Adrenal gland (tissue), 5 donors: Measurements from ENCODE around the gene INTS3.

Experiments used
- POLR2A ChIP-seq, 2 donors: fragments of 450-650 bp; IDR thresholded peaks; one replicate each; pipeline ENCODE4 v1.6.1; 2017; ENCODE audit warnings: antibody characterized with exemption in 2 of 2, mild to moderate bottlenecking in 2 of 2, moderate library complexity in 1 of 2
- TF ChIP-seq, protein P1 (sequence below), 6 experiments: fragments of 450-650 bp in 4 of 6; fragments of 200-600 bp in 2 of 6; sonication (generic) in 1 of 6; IDR thresholded peaks; 1 replicate in 5 of 6; 2 replicates in 1 of 6; pipeline versions ENCODE4 v1.5.1 to v1.8.0; 2016 to 2021; ENCODE audit warnings: antibody characterized with exemption in 6 of 6, mild to moderate bottlenecking in 2 of 6, moderate library complexity in 1 of 6
- donor health status: DM: no; HTN: no; CAD: no.

DNA sequence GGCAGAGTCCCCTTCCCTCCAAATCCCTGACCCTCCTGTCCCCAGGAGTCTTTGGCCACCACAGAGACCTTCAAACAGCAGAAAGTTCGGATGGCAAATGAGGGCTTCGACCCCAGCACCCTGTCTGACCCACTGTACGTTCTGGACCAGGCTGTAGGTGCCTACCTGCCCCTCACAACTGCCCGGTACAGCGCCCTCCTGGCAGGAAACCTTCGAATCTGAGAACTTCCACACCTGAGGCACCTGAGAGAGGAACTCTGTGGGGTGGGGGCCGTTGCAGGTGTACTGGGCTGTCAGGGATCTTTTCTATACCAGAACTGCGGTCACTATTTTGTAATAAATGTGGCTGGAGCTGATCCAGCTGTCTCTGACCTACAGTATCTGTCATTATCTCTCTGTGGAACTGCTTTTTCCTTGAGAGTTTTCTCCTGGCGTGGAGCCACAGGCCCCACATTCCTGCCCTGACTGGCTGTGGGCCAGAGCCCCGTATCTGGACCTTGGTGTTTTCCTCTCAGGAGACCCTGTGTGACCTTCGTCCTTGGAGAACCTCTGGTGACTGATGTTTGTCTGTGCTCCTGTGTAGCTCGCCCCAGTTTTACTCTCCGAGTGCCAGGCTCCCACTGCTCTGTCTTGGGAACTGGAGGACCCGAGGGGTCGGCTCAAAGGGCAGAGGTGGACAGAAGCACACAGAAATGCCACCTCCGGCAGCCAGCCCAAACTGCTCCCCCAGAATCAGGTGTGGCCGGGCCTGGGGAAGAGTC, 52.1 kb downstream of the INTS3 start:
- TF ChIP-seq, protein P1, sequence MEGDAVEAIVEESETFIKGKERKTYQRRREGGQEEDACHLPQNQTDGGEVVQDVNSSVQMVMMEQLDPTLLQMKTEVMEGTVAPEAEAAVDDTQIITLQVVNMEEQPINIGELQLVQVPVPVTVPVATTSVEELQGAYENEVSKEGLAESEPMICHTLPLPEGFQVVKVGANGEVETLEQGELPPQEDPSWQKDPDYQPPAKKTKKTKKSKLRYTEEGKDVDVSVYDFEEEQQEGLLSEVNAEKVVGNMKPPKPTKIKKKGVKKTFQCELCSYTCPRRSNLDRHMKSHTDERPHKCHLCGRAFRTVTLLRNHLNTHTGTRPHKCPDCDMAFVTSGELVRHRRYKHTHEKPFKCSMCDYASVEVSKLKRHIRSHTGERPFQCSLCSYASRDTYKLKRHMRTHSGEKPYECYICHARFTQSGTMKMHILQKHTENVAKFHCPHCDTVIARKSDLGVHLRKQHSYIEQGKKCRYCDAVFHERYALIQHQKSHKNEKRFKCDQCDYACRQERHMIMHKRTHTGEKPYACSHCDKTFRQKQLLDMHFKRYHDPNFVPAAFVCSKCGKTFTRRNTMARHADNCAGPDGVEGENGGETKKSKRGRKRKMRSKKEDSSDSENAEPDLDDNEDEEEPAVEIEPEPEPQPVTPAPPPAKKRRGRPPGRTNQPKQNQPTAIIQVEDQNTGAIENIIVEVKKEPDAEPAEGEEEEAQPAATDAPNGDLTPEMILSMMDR (IDR thresholded peaks at IDR 0.05) = no peak
- TF ChIP-seq POLR2A (IDR thresholded peaks at IDR 0.05) = no peak
